Activated CD4-positive, alpha-beta T cell treated with anti-CD3 and anti-CD28 coated beads, Interleukin-2, amount 50 U/mL, for 48 hours (primary cell): ENCODE results near the gene CCDC40.
"Not testable (repeated sequence)": the region's sequence is repeated elsewhere in the genome, so short reads cannot be mapped to it uniquely, and the experiment has no call there.

Experiments
- DNase-seq, 2 experiments: peaks; one replicate each; pipeline ENCODE4 v3.0.0-alpha.2; 2020

CCDC40 gene

GRCh38 chr17:80084773-80085172 lies 48.3 kb downstream of the CCDC40 start:
- DNase-seq, result no peak

GRCh38 chr17:80086081-80086480 lies 49.6 kb downstream of the CCDC40 start:
- DNase-seq, result no peak

GRCh38 chr17:80086616-80087015 lies 50.2 kb downstream of the CCDC40 start:
- DNase-seq, result no peak

- DNase-seq, result no peak
These were observed 51.2 kb downstream of the CCDC40 start for GRCh38 chr17:80087346-80088265.

- DNase-seq, result no peak
These were observed 53.3 kb downstream of the CCDC40 start for GRCh38 chr17:80089762-80090161.

- DNase-seq, result not testable (repeated sequence)
These were observed 53.7 kb downstream of the CCDC40 start for GRCh38 chr17:80090164-80090563.

GRCh38 chr17:80091376-80091775 lies 54.9 kb downstream of the CCDC40 start:
- DNase-seq, result no peak

- DNase-seq, result no peak
These were observed 56.5 kb downstream of the CCDC40 start for GRCh38 chr17:80092959-80093358.

GRCh38 chr17:80095038-80095843 lies 58.8 kb downstream of the CCDC40 start:
- no peak for DNase-seq

- no peak for DNase-seq
These were observed 59.5 kb downstream of the CCDC40 start for GRCh38 chr17:80095844-80096475.

- DNase-seq, result no peak
These were observed 60.1 kb downstream of the CCDC40 start for GRCh38 chr17:80096561-80097021.

GRCh38 chr17:80097127-80097621 lies 60.7 kb downstream of the CCDC40 start:
- DNase-seq, result no peak

GRCh38 chr17:80097844-80098691 lies 61.6 kb downstream of the CCDC40 start:
- no peak for DNase-seq

- no peak for DNase-seq
These were observed 63.0 kb downstream of the CCDC40 start for GRCh38 chr17:80099291-80100034.

GRCh38 chr17:80100035-80100323 lies 63.5 kb downstream of the CCDC40 start:
- DNase-seq, result no peak

- DNase-seq, result peak; percentile 82 to 85
These were observed 64.8 kb downstream of the CCDC40 start, which contains the start of gene GAA for GRCh38 chr17:80101011-80101945. GAA (plus strand) TSS chr17:80101581; CDS start chr17:80104587, 3,006 bp downstream.

- DNase-seq, result peak in 1 of 2 experiments; percentile 11
These were observed 65.7 kb downstream of the CCDC40 start for GRCh38 chr17:80101946-80102663.

- no peak for DNase-seq
These were observed 66.4 kb downstream of the CCDC40 start for GRCh38 chr17:80102664-80103448.
